ENCODE measurements around the gene PAXIP1. TPM values are rescaled to one million over a fixed set of nuclear protein-coding genes. Genes with fewer than 3 reads are reported as not detected.
A peak's percentile ranks its signal among the peaks of the same experiment; 100 is the strongest.

The PAXIP1 gene
- total RNA-seq, 4 donors from 2014 or later: 9.0 to 10.3 (median 9.8) TPM

GRCh38 chr7:155017834-155018233 lies 14.9 kb upstream of the PAXIP1 start:
- Histone ChIP-seq H3K4me3 (no peak overlapping the region), H3K27ac (no peak overlapping the region), H3K4me1 (no peaks in the 10 kb centered on the region), H3K9me3 (no peaks in the 10 kb centered on the region), H3K27me3 (no peaks in the 10 kb centered on the region), H3K36me3 (no peaks in the 10 kb centered on the region)
- TF ChIP-seq POLR2A (IDR thresholded peaks at IDR 0.05) (no peak), CTCF (IDR thresholded peaks at IDR 0.05) (no peak), EP300 (IDR thresholded peaks at IDR 0.05) (no peak)
- WGBS, 2 donors: 54 to 65% methylated on average over 4 of the region's 4 CpGs
- no peak for DNase-seq (ENCODE audit: low spot score in 2 of 2)

- no peaks in the 10 kb centered on the region for H3K27me3 ChIP-seq
- H3K4me1 ChIP-seq: no peaks in the 10 kb centered on the region
- no peak overlapping the region for H3K27ac ChIP-seq
- H3K9me3 ChIP-seq: no peaks in the 10 kb centered on the region
- peaks cover 0 to 4% (median 0%) of the 10 kb centered on the region in 3 donors for H3K36me3 ChIP-seq
- no peak overlapping the region for H3K4me3 ChIP-seq
- no peak for DNase-seq (ENCODE audit: low spot score in 2 of 2)
- TF ChIP-seq CTCF (IDR thresholded peaks at IDR 0.05) (no peak), EP300 (IDR thresholded peaks at IDR 0.05) (no peak), POLR2A (IDR thresholded peaks at IDR 0.05) (no peak)
- WGBS, 2 donors: 91 to 92% methylated on average over 4 of the region's 4 CpGs
Observed at GRCh38 chr7:155011086-155011485, 8.2 kb upstream of the PAXIP1 start.

- Histone ChIP-seq H3K4me3 (no peak overlapping the region), H3K27me3 (no peaks in the 10 kb centered on the region), H3K36me3 (peaks cover 0 to 9% (median 0%) of the 10 kb centered on the region in 3 donors), H3K9me3 (no peaks in the 10 kb centered on the region), H3K27ac (no peak overlapping the region), H3K4me1 (peaks cover 0 to 3% (median 1%) of the 10 kb centered on the region in 4 donors)
- WGBS, 2 donors: 64 to 70% methylated on average over 3 of the region's 3 CpGs
- peak in 1 of 5 experiments; percentile 10 for TF ChIP-seq CTCF (IDR thresholded peaks at IDR 0.05)
- no peak for TF ChIP-seq EP300 (IDR thresholded peaks at IDR 0.05)
- DNase-seq (ENCODE audit: low spot score in 2 of 2): no peak
Observed at GRCh38 chr7:155009570-155010157, 6.7 kb upstream of the PAXIP1 start.

- Histone ChIP-seq H3K9me3 (no peaks in the 10 kb centered on the region), H3K27me3 (no peaks in the 10 kb centered on the region), H3K36me3 (peaks cover 0 to 9% (median 0%) of the 10 kb centered on the region in 3 donors), H3K4me3 (no peak overlapping the region), H3K27ac (no peak overlapping the region), H3K4me1 (peaks cover 0 to 10% (median 9%) of the 10 kb centered on the region in 4 donors)
- WGBS, 2 donors: 57 to 66% methylated on average over 13 of the region's 13 CpGs
- DNase-seq (ENCODE audit: low spot score in 2 of 2): no peak
- TF ChIP-seq CTCF (IDR thresholded peaks at IDR 0.05) (peak in 2 of 5 experiments; percentile 8 to 29), EP300 (IDR thresholded peaks at IDR 0.05) (no peak), POLR2A (IDR thresholded peaks at IDR 0.05) (no peak)
Observed at GRCh38 chr7:155007947-155008346, 5.0 kb upstream of the PAXIP1 start.

- Histone ChIP-seq H3K9me3 (no peaks in the 10 kb centered on the region), H3K36me3 (peaks cover 0 to 10% (median 0%) of the 10 kb centered on the region in 3 donors), H3K27me3 (no peaks in the 10 kb centered on the region), H3K4me3 (peak overlapping the region; percentile 89 to 98 (median 94)), H3K27ac (peak overlapping the region; percentile 87 to 92 (median 90)), H3K4me1 (peaks cover 0 to 33% (median 13%) of the 10 kb centered on the region in 4 donors)
- WGBS, 2 donors: 0% methylated on average over 41 to 56 of the region's 78 CpGs
- DNase-seq (ENCODE audit: low spot score in 2 of 2): peak; percentile 51 to 64
- TF ChIP-seq EP300 (IDR thresholded peaks at IDR 0.05) (peak in 1 of 2 donors; percentile 76), CTCF (IDR thresholded peaks at IDR 0.05) (no peak), POLR2A (IDR thresholded peaks at IDR 0.05) (peak; percentile 46 to 68)
Observed at GRCh38 chr7:155003376-155004214, 671 bp upstream of the PAXIP1 start.

All from tibial nerve (tissue), 4 donors.